H9 (cell line): ENCODE measurements around the gene GSE1. TPM values are rescaled to one million over a fixed set of nuclear protein-coding genes. Genes with fewer than 3 reads are reported as not detected.

Source experiments
- DNase-seq: peaks from one replicate; pipeline ENCODE4 v3.0.0-alpha.2; 2017
- H2AFZ ChIP-seq: one replicate; pipeline ENCODE4 v1.6.1; 2013; ENCODE audit warnings: mild to moderate bottlenecking, low read length, control low read depth, moderate library complexity
- H2AK5ac ChIP-seq: 2 replicates; pipeline ENCODE4 v1.6.1; 2013; ENCODE audit warnings: low read length, control low read depth, mixed read lengths; ENCODE audit not compliant: insufficient read length
- H2BK120ac ChIP-seq: one replicate; pipeline ENCODE4 v1.6.1; 2013; ENCODE audit warnings: low read depth, mild to moderate bottlenecking, low read length, control low read depth, inconsistent platforms; ENCODE audit not compliant: poor library complexity, severe bottlenecking
- H2BK12ac ChIP-seq: 2 replicates; pipeline ENCODE4 v1.6.1; 2013; ENCODE audit warnings: low read length, control low read depth, mixed read lengths, low read depth; ENCODE audit not compliant: insufficient read length
- H2BK15ac ChIP-seq: 2 replicates; pipeline ENCODE4 v1.6.1; 2013; ENCODE audit warnings: low read depth, low read length, control low read depth
- H2BK20ac ChIP-seq: one replicate; pipeline ENCODE4 v1.6.1; 2013; ENCODE audit warnings: low read depth, mild to moderate bottlenecking, low read length, control low read depth, inconsistent platforms; ENCODE audit not compliant: poor library complexity, severe bottlenecking
- H2BK5ac ChIP-seq: 2 replicates; pipeline ENCODE4 v1.6.1; 2013; ENCODE audit warnings: low read length, control low read depth, mixed read lengths; ENCODE audit not compliant: insufficient read length
- H3K14ac ChIP-seq: 2 replicates; pipeline ENCODE4 v1.6.1; 2013; ENCODE audit warnings: low read length, control low read depth; ENCODE audit not compliant: insufficient read depth
- H3K18ac ChIP-seq: 2 replicates; pipeline ENCODE4 v1.6.1; 2013; ENCODE audit warnings: low read depth, mild to moderate bottlenecking, mixed read lengths, low read length, control low read depth; ENCODE audit not compliant: insufficient read length
- H3K23ac ChIP-seq: 2 replicates; pipeline ENCODE4 v1.6.1; 2013; ENCODE audit warnings: low read length, control low read depth, mixed read lengths, low read depth; ENCODE audit not compliant: insufficient read length
- H3K23me2 ChIP-seq: 2 replicates; pipeline ENCODE4 v1.6.1; 2013; ENCODE audit warnings: low read depth, mild to moderate bottlenecking, mixed read lengths, low read length, control low read depth; ENCODE audit not compliant: insufficient read length, poor library complexity, severe bottlenecking
- H3K27ac ChIP-seq: 2 replicates; pipeline ENCODE4 v1.5.1; 2013; ENCODE audit warnings: low read length, control low read depth, mixed read lengths, low read depth; ENCODE audit not compliant: insufficient read length
- H3K27me3 ChIP-seq: 2 replicates; pipeline ENCODE4 v1.6.1; 2013; ENCODE audit warnings: low read length, control low read depth, inconsistent platforms; ENCODE audit not compliant: insufficient read depth
- H3K4ac ChIP-seq: 2 replicates; pipeline ENCODE4 v1.6.1; 2013; ENCODE audit warnings: low read depth, mild to moderate bottlenecking, control low read depth, inconsistent platforms, low read length, moderate library complexity
- H3K4me1 ChIP-seq: 2 replicates; pipeline ENCODE4 v1.6.1; 2013; ENCODE audit warnings: low read length, control low read depth, inconsistent platforms; ENCODE audit not compliant: insufficient read depth
- H3K4me2 ChIP-seq: 2 replicates; pipeline ENCODE4 v1.6.1; 2013; ENCODE audit warnings: low read length, control low read depth, mixed read lengths; ENCODE audit not compliant: insufficient read length, insufficient read depth
- H3K56ac ChIP-seq: 2 replicates; pipeline ENCODE4 v1.6.1; 2013; ENCODE audit warnings: low read depth, mild to moderate bottlenecking, mixed read lengths, low read length, control low read depth; ENCODE audit not compliant: insufficient read length
- H3K79me1 ChIP-seq: 2 replicates; pipeline ENCODE4 v1.6.1; 2013; ENCODE audit warnings: low read depth, mild to moderate bottlenecking, moderate library complexity, low read length, control low read depth, inconsistent platforms; ENCODE audit not compliant: insufficient read depth, poor library complexity, severe bottlenecking
- H3K79me2 ChIP-seq: 2 replicates; pipeline ENCODE4 v1.6.1; 2013; ENCODE audit warnings: low read length, control low read depth, inconsistent platforms; ENCODE audit not compliant: insufficient read depth
- H3K9ac ChIP-seq: 2 replicates; pipeline ENCODE4 v1.6.1; 2013; ENCODE audit warnings: low read length, control low read depth, mixed read lengths; ENCODE audit not compliant: insufficient read length; ENCODE audit errors: extremely low read depth
- H3K9me3 ChIP-seq: one replicate; pipeline ENCODE4 v1.6.1; 2013; ENCODE audit warnings: low read depth, low read length, inconsistent platforms; ENCODE audit not compliant: control insufficient read depth
- H3T11ph ChIP-seq: one replicate; pipeline ENCODE4 v1.6.1; 2013; ENCODE audit warnings: mild to moderate bottlenecking, low read length, control low read depth, inconsistent platforms
- H4K20me1 ChIP-seq: one replicate; pipeline ENCODE4 v1.6.1; 2013; ENCODE audit not compliant: control insufficient read depth, insufficient read length, insufficient read depth
- H4K5ac ChIP-seq: 2 replicates; pipeline ENCODE4 v1.6.1; 2013; ENCODE audit warnings: low read depth, mild to moderate bottlenecking, mixed read lengths, low read length, control low read depth; ENCODE audit not compliant: insufficient read length
- H4K8ac ChIP-seq: replicated peaks from 2 replicates; pipeline ENCODE4 v1.6.1; 2013; ENCODE audit warnings: low read length, control low read depth, mixed read lengths, low read depth; ENCODE audit not compliant: insufficient read length
- H4K91ac ChIP-seq: 2 replicates; pipeline ENCODE4 v1.6.1; 2013; ENCODE audit warnings: low read depth, mild to moderate bottlenecking, moderate library complexity, mixed read lengths, low read length, control low read depth; ENCODE audit not compliant: insufficient read length
- H3K27ac Mint-ChIP-seq, 3 experiments: 2 replicates in 2 of 3; 3 replicates in 1 of 3; pipeline ENCODE4 v1.8.0; 2020 to 2021; ENCODE audit warnings: mixed read lengths in 3 of 3, mild to moderate bottlenecking in 1 of 3, moderate library complexity in 1 of 3
- H3K27me3 Mint-ChIP-seq: 2 replicates; pipeline ENCODE4 v1.8.0; 2021; ENCODE audit warnings: low read depth, mild to moderate bottlenecking, moderate library complexity, mixed read lengths
- H3K36me3 Mint-ChIP-seq, 3 experiments: 2 replicates in 2 of 3; 3 replicates in 1 of 3; pipeline ENCODE4 v1.8.0; 2020 to 2021; ENCODE audit warnings: low read depth in 3 of 3, mixed read lengths in 3 of 3; ENCODE audit not compliant: insufficient read depth in 1 of 3
- H3K4me1 Mint-ChIP-seq, 2 experiments: 2 replicates each; pipeline ENCODE4 v1.8.0; 2020; ENCODE audit warnings: mixed read lengths in 2 of 2
- H3K4me3 Mint-ChIP-seq, 2 experiments: 2 replicates in 1 of 2; 3 replicates in 1 of 2; pipeline ENCODE4 v1.8.0; 2020 to 2021; ENCODE audit warnings: mild to moderate bottlenecking in 2 of 2, mixed read lengths in 2 of 2, moderate library complexity in 1 of 2
- H3K9me3 Mint-ChIP-seq, 2 experiments: 2 replicates in 1 of 2; 3 replicates in 1 of 2; pipeline ENCODE4 v1.8.0; 2020; ENCODE audit warnings: mild to moderate bottlenecking in 2 of 2, mixed read lengths in 2 of 2, moderate library complexity in 1 of 2
- CTCF ChIP-seq: fragments of 200-600 bp; sonication (generic); conservative IDR thresholded peaks from 3 replicates; pipeline ENCODE4 v1.8.0; 2021; ENCODE audit warnings: antibody characterized with exemption, mild to moderate bottlenecking
- WGBS: extraction: QIAGEN DNeasy Blood & Tissue Kit; methylation state at CpG from one replicate; pipeline ENCODE4 v1.1.7; 2013; ENCODE audit warnings: missing lambda C conversion rate, low lambda C conversion rate, mixed read lengths; ENCODE audit not compliant: insufficient read length; ENCODE audit errors: extremely low coverage; 5-methylcytosine and 5-hydroxymethylcytosine counted together
- total RNA-seq: library from RNA; stranded (reverse); gene quantifications from 2 replicates; pipeline ENCODE4 v1.2.1, GENCODE V29; 2021

Gene GSE1
- total RNA-seq, 1 experiment from 2014 or later, result 125 TPM

GRCh38 chr16:85600078-85600477 lies 13.0 kb upstream of the GSE1 start:
- Mint-ChIP-seq H3K36me3 (peaks cover 0 to 7% (median 1%) of the 10 kb centered on the region in 3 experiments; a peak in 2 of 7 replicates), H3K4me1 (peaks cover 49 to 55% of the 10 kb centered on the region in 2 experiments), H3K9me3 (no peaks in the 10 kb centered on the region; a peak in 1 of 5 replicates), H3K27me3 (no peaks in the 10 kb centered on the region), H3K4me3 (0 out of 5 replicates have a peak overlapping the region, but pooled peaks of 1 of the 2 experiments have one; percentile 16), H3K27ac (peak overlapping the region in 1 of 3 experiments; percentile 55; a peak in 2 of 7 replicates)
- H4K8ac ChIP-seq, result no peak overlapping the region
- no peaks in the 10 kb centered on the region for H3K27me3 ChIP-seq
- H4K91ac ChIP-seq, result no peak overlapping the region
- H3T11ph ChIP-seq, result no peak overlapping the region
- H3K9me3 ChIP-seq, result no peaks in the 10 kb centered on the region
- H3K4me2 ChIP-seq, result no peak overlapping the region
- no peak overlapping the region for H3K18ac ChIP-seq
- H3K23ac ChIP-seq, result no peak overlapping the region
- H2AK5ac ChIP-seq, result no peak overlapping the region
- H2BK5ac ChIP-seq, result no peak overlapping the region
- H3K9ac ChIP-seq, result no peak overlapping the region
- no peak overlapping the region for H4K5ac ChIP-seq
- no peak for TF ChIP-seq CTCF
- no peak overlapping the region for H2AFZ ChIP-seq
- no peaks in the 10 kb centered on the region for H4K20me1 ChIP-seq
- no peak overlapping the region for H3K56ac ChIP-seq
- H3K14ac ChIP-seq, result peak overlapping the region; percentile 50; the same call in 1 of the 2 replicates
- H3K79me2 ChIP-seq, result 0 out of 2 replicates have a peak, but pooled peaks cover 3% of the 10 kb centered on the region
- H2BK120ac ChIP-seq, result no peak overlapping the region
- H3K4me1 ChIP-seq, result peaks cover 10% of the 10 kb centered on the region; the same call in 1 of the 2 replicates
- no peak overlapping the region for H2BK20ac ChIP-seq
- no CpG with 5 or more reads among the region's 10 CpGs for WGBS
- no peak overlapping the region for H2BK15ac ChIP-seq
- H2BK12ac ChIP-seq, result no peak overlapping the region
- no peak overlapping the region for H3K27ac ChIP-seq
- H3K4ac ChIP-seq, result no peak overlapping the region
- H3K23me2 ChIP-seq, result no peaks in the 10 kb centered on the region
- H3K79me1 ChIP-seq, result no peaks in the 10 kb centered on the region
- no peak for DNase-seq
